Kidney capillary endothelial cell (primary cell): ENCODE results near the gene IPO7.
A peak's percentile ranks its signal among the peaks of the same experiment; 100 is the strongest.
"Not testable (repeated sequence)": the region's sequence is repeated elsewhere in the genome, so short reads cannot be mapped to it uniquely, and the experiment has no call there.

Source experiments
- DNase-seq: peaks from one replicate; pipeline ENCODE4 v3.0.0-alpha.2; 2018; ENCODE audit warnings: low spot score

The IPO7 gene

DNA sequence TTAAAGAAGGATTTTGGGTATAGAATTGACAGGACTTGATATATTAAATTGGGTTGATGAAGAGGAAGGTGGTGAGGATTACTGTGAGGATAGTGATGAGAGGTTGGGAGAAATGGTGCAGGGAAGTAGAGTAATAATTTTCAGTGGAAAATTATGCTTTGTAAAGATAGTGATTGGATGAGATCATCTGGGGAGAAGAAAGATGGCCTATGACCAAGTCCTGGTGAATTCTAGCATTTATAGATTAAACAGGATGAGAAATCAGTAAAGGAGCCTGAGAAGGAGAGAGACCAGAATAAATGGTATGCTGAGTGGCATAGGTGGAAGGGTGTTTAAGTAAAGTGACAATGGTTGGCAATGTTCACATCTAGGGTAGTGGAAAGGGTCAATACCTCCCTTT lies 15.0 kb downstream of the IPO7 start:
- DNase-seq = no peak

DNA sequence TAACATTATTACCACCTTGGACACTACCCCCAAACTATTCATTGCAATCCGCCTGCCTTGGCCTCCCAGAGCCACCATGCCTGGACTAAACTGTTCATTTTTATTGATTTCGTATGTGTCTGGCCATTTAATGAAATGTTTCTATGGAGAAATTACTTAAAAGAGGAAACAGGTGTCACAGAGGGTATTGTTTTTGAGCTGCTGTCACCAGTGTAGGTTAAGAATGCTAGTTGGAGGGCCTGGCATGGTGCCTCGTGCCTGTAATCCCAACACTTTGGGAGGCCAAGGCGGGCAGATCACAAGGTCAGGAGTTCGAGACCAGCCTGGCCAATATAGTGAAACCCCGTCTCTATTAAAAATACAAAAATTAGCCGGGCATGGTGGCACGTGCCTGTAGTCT lies 17.4 kb downstream of the IPO7 start:
- not testable (repeated sequence) for DNase-seq

- DNase-seq = no peak
Measured at GRCh38 chr11:9428706-9429105, 44.3 kb downstream of the IPO7 start.

DNA sequence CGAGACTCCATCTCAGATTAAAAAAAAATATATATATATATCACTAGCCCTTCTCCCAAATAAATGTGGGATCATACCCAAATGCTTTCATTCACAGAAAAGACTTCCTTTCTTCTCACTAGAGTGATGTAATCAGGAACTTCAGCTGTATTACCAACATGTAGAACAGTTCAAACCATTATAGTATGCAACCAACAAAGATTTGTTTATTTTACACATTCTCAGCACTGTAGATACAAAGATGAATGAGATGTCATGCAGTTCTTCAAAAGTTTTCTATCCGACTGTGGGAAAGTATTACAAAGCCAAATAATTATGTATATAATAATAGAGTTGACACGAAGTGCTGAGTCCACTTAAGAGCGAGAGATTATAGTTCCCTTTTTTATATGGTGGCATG lies 54.2 kb downstream of the IPO7 start:
- no peak for DNase-seq

DNA sequence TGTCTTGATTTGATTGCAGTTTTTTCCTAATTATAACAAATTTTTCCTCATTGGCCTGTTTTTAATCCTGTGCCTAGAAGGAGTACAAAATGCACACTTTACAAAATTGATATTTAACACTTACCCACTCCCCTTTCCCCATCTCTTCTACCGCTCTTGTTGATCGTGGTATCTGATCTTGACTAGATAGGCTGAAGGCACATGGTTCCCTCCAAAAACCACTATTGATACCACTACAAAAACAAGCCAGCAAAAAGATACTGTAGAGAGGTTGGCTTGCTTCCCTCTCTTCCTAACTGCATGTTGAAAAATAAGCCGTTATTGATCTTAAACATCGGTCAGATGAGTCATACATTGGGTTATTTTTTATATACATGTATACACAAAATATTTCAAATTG lies 61.8 kb downstream of the IPO7 start:
- no peak for DNase-seq

DNA sequence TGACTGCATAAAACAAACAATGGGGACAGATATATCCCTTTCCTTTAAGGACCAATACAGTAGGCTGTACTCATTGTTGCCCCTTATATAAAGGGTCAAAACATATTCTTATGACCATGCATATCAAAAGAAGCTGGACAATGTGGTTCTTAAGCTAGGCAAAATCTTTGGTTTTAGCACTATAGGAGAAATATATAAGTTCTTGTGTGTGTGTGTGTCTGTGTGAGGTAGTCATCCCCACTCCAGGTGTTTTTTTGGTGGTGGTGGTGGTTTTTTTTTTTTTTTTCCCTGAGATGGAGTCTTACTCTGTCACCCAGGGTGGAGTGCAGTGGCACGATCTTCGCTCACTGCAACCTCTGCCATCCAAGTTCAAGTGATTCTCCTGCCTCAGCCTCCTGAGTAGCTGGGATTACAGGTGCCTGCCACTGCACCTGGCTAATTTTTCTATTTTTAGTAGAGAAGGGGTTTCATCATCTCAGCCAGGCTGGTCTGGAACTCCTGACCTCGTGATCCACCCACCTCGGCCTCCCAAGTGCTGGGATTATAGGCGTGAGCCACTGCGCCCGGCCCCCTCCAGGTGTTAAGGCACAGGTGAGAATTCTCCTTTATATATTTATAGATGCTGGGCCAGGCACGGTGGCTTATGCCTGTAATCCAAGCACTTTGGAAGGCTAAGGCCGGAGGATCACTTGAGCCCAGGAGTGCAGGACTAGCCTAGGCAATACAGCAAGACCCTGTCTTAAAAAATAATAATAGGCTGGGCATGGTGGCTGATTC lies 64.3 kb downstream of the IPO7 start:
- no peak for DNase-seq

DNA sequence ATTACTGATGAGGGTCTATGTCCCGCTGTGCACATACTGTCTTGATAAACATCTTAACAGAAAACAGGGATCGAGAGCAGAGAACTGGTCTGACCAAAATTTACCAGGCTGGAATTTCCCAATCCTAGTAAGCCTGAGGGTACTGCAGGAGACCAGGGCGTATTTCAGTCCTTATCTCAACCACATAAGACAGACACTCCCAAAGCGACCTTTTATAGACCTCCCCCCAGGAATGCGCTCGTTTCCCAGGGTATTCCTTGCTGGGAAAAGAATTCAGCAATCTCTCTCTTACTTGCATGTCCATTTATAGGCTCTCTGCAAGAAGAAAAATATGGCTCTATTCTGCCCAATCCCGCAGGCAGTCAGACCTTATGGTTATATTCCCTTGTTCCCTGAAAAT lies 67.6 kb downstream of the IPO7 start:
- DNase-seq = not testable (repeated sequence)

- DNase-seq = no peak
Measured at GRCh38 chr11:9455722-9456121, 71.3 kb downstream of the IPO7 start.

DNA sequence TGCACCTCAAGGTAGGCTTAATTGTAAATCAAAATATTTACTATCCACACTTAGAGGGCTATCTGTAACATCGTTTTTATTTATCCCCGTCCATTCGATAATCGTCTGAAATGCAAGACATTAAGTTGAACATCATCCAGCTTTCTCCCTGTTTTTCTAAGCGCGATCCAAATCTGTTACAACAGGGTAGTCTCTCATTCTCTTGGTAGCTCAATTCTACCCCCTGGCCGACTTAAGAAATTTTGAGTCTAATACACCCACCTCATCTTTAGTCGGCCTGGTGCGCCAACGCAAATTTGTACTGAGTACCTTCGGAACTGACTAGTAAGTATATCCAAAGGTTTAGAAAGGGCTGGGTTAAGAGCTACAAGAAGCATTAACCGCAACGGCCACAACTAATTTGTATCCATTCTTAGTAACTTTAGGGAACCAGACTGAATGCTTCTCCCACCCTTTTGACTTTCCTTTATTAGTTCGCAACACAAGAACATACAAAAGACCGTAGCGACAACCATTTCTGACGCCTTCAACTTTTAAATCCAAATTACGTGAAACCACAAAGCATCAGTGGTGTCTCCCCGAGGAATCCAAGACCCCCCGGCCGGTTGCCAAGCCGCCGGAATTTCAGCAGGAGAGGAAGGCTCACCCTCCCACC lies 75.3 kb downstream of the IPO7 start:
- peak; percentile 26 for DNase-seq

- DNase-seq = peak; percentile 100
Measured at GRCh38 chr11:9460322-9461062, 76.0 kb downstream of the IPO7 start, which contains the start of gene ZNF143. TSS of gene ZNF143 (plus strand) at chr11:9461012. CDS start at chr11:9471309, 10,297 bp downstream.

DNA sequence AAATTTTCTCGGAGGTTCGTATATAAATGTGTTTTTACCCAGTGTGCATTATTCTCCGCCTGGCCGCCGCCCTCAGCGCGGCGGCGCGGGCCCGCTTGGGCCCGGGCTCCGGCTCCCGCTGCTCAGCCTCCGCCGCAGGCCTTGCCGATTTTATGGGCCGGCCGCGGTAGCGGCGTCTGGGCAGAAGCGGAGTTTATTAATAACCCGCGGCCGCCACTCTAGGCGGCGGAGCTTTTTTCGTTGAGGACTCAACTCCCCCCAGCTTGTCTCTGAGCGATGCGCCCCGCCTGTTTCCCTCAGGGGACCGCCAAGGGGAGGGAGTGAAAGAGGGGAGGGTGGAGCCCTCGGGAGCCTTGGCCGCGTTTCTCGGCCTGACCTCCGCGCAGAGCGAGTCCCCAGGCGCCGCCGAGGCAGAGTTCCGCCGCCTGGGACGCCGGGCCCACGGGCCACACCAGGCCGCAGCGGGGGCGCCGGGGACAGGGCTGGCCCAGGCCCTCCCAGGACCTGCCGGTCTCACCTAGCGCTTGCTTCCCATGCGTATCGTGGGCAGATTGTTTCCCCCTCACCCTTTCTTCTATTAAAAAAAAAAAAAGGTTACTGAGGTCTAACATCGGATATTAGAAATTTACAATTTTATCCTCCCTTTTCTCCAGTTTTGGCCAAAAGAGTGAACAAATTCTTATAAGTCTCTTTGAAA lies 76.8 kb downstream of the IPO7 start:
- peak; percentile 75 for DNase-seq

- peak; percentile 33 for DNase-seq
Measured at GRCh38 chr11:9461760-9462134, 77.3 kb downstream of the IPO7 start.

- no peak for DNase-seq
Measured at GRCh38 chr11:9462172-9462799, 77.8 kb downstream of the IPO7 start.

DNA sequence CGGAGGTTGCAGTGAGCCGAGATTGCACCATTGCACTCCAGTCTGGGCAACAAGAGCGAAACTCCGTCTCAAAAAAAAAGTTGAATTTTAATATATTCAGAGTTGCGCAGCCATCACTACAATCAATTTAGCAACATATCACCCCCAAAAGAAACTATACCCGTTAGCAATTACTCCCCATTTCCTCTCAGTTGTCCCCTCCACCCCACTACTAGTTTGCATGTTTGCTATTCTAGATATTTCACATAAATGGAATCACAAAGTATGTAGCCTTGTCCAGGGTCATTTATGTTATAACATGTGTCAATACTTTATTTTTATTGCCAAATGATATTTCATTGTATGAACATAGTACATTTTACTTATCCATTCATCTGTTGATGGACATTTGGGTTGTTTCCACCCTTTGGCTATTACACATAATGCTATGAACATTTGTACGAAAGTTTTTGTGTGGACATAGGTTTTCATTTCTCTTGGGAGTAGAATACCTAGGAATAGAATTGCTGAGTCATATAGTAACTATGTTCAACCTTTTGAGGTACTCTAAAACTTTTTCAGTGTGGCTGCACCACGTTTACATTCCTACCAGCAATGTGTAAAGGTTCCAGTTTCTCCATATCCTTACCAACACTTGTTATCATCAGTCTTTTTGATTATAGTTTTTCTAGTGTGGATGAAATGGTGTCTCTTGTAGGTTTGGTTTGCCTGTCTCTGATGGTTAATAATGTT lies 78.5 kb downstream of the IPO7 start:
- no peak for DNase-seq

DNA sequence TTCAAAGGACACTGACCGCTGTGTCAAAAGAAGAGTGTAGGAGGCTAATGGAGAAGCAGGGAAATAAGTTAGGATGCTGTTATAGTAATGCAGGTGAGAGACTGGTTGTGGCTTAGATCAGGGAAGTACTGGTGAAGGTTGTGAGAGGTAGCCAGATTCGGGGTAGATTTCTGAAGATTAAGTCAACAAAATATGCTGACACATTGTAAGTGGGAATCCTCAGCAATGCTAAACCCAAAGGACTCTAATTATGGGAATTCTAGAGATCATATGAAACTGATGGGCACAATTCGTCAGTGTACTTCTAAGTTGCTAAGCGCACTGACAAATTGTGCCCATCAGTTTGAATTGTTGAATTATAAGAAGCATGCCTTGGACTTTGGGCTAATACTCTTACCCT lies 86.3 kb downstream of the IPO7 start:
- no peak for DNase-seq

DNA sequence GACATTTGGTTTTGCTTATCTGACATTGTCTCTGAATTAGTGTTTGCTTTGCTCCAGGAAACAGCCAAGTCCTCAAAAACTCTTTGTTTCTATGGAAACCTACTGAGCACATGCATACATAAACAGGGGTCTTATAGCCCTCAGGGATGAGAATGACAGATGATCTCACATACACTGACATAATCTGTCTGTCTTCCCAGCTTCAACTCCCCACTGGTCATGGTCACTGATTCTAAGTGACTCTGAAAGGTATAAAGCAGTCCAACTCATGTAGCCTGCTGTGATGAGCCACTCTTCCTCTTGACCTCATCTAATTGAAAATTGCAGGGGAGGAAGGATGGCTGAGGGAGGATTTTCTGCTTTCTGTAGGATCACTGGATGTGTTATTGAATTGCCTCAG lies 89.0 kb downstream of the IPO7 start:
- no peak for DNase-seq

DNA sequence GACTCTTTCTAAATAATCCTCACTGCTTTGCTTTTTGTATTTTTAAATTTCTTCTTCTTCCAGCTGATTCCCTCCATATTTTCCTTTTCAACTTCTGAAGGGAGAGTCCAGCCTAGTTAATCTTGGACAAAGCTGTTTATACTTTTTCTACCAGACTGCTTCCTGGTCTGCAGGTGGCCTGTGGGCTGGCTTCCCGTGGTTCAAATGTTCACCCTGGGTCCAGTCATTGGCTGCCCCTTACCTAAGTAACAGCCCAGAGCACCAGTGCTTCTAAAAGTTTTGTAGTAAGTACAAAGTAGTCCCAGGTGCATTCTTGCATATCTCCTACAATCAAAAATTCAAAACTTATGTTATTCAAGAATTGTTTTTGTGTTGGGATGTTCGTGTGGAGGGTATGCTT lies 95.4 kb downstream of the IPO7 start:
- no peak for DNase-seq

- DNase-seq = no peak
Measured at GRCh38 chr11:9489080-9489765, 104.8 kb downstream of the IPO7 start.

DNA sequence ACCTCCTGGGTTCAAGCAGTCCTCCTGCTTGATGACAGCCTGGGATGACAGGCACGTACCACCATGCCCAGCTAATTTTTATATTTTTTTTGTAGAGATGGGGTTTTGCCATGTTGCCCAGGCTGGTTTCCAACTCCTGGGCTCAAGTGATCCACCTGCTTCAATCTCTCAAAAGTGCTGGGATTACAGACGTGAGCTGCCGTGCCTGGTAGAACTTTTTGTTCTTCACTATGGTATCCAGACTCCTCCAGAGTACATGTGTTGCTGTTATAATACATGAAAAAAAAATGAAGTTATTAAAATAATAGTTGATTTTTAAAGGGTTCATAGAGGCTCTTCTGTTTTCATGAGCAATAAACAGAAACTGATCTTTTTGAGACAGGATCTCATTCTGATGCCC lies 105.9 kb downstream of the IPO7 start:
- no peak for DNase-seq

DNA sequence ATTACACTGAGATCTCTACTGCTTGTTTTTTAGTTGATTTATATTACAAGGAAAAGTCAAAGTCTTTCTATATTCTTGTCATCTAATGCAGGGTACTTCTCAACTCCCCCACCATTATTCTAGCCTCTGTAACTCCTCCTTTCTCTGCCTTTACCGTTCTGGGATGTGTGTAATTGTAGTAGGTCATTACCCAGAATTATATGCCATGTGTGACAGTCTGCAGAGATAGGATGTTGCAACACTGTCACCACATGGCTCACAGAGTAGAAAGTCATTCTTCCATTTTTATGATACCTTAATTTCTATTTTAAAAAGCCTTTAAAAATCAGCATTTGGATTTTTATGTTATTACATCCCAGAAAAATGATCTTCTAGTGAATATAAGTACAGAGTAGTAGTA lies 109.0 kb downstream of the IPO7 start:
- no peak for DNase-seq

- DNase-seq = no peak
Measured at GRCh38 chr11:9494316-9494715, 109.9 kb downstream of the IPO7 start.
